VCaP (cell line): ENCODE data around the gene IRX1.
A peak's percentile ranks its signal among the peaks of the same experiment; 100 is the strongest.

ENCODE experiments used
- H3K27ac ChIP-seq: fragments of 450-650 bp; 2 replicates; pipeline ENCODE4 v1.5.1; 2017
- CTCF ChIP-seq: fragments of 450-650 bp; conservative IDR thresholded peaks from 2 replicates; pipeline ENCODE4 v1.5.1; 2017; ENCODE audit warnings: mild to moderate bottlenecking, moderate library complexity

The IRX1 gene

GRCh38 chr5:3601911-3602782 is 6.5 kb downstream of the IRX1 start:
- TF ChIP-seq CTCF: no peak
- no peak overlapping the region for H3K27ac ChIP-seq

GRCh38 chr5:3602785-3603502 is 7.3 kb downstream of the IRX1 start:
- peak; percentile 79 for TF ChIP-seq CTCF
- H3K27ac ChIP-seq: no peak overlapping the region

- no peak for TF ChIP-seq CTCF
- H3K27ac ChIP-seq: no peak overlapping the region
Observed at GRCh38 chr5:3604501-3604900, 8.9 kb downstream of the IRX1 start.

GRCh38 chr5:3605298-3606010 is 9.8 kb downstream of the IRX1 start:
- H3K27ac ChIP-seq: no peak overlapping the region
- no peak for TF ChIP-seq CTCF

- no peak for TF ChIP-seq CTCF
- no peak overlapping the region for H3K27ac ChIP-seq
Observed at GRCh38 chr5:3606121-3606831, 10.6 kb downstream of the IRX1 start.

GRCh38 chr5:3607541-3608181 is 12.0 kb downstream of the IRX1 start:
- TF ChIP-seq CTCF: no peak
- no peak overlapping the region for H3K27ac ChIP-seq
